GM12864 (cell line): ENCODE results near the gene TPM4.

Experiments
- DNase-seq: peaks from one replicate; pipeline ENCODE4 v3.0.0-alpha.2; 2011; ENCODE audit warnings: low read depth
- H3K4me3 ChIP-seq: 2 replicates; pipeline ENCODE4 v1.5.1; 2011; ENCODE audit warnings: mild to moderate bottlenecking, low read depth, low read length, control low read depth
- TF ChIP-seq, protein P1 (sequence below): IDR thresholded peaks from 2 replicates; pipeline ENCODE4 v1.5.1; 2011; ENCODE audit warnings: low read depth, mild to moderate bottlenecking, moderate library complexity, low read length, control low read depth, inconsistent platforms; ENCODE audit errors: missing control alignments

The TPM4 gene

DNA sequence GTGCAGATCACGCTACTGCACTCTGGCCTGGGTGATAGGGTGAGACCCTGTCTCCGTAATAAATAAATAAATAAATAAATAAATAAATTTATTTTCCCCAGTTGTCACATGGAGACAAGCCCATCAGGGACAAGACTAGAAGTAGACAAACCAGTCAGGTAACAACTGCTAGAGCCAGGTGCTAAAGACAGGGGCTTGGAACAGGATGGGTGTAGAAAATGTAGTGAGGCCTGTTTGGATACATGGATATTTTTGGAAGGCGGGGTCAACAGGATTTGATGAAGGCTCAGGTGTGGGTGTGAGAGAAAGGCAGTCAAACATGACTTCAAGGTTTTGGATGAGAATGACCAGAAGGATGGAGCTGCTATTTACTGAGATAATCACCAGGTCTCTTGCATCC is 27.7 kb upstream of the TPM4 start:
- TF ChIP-seq, protein P1, sequence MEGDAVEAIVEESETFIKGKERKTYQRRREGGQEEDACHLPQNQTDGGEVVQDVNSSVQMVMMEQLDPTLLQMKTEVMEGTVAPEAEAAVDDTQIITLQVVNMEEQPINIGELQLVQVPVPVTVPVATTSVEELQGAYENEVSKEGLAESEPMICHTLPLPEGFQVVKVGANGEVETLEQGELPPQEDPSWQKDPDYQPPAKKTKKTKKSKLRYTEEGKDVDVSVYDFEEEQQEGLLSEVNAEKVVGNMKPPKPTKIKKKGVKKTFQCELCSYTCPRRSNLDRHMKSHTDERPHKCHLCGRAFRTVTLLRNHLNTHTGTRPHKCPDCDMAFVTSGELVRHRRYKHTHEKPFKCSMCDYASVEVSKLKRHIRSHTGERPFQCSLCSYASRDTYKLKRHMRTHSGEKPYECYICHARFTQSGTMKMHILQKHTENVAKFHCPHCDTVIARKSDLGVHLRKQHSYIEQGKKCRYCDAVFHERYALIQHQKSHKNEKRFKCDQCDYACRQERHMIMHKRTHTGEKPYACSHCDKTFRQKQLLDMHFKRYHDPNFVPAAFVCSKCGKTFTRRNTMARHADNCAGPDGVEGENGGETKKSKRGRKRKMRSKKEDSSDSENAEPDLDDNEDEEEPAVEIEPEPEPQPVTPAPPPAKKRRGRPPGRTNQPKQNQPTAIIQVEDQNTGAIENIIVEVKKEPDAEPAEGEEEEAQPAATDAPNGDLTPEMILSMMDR, result no peak
- no peak overlapping the region for H3K4me3 ChIP-seq
- DNase-seq, result no peak

DNA sequence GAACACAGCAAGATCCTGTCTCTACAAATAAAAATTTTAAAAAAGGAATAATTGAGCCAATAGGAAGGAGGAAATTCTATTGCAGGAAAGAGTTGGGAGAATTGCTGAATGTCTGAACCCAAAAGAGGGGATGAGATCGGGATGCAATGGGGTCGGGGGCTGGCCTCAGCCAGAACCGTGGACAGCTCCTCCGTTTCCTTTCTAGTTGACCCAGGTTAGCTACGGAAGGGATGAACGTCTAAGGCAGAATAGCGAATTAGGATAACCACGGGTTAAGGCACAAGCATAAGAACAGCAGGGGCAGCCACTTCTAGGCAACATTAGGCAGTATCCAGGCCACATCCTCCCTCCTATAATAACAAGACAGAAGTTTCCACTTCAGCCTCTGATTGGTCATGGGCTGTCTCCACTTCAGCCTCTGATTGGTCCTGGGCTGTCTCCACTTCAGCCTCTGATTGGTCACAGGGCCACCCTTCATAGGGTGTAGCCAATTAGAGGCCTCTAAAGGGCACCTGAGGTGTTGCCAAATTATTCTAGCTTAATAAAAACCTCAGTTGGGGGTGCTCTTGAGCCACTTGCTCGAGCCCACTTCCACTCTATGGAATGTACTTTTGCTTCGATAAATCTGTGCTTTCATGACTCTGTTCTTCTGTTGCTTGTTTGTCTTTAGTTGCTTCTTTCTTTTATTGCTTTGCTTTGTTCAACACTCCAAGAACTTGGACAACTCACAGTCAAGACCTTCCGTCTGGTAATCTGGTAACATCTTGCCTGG is 24.9 kb upstream of the TPM4 start:
- TF ChIP-seq, protein P1, result no peak
- no peak overlapping the region for H3K4me3 ChIP-seq
- DNase-seq, result no peak

DNA sequence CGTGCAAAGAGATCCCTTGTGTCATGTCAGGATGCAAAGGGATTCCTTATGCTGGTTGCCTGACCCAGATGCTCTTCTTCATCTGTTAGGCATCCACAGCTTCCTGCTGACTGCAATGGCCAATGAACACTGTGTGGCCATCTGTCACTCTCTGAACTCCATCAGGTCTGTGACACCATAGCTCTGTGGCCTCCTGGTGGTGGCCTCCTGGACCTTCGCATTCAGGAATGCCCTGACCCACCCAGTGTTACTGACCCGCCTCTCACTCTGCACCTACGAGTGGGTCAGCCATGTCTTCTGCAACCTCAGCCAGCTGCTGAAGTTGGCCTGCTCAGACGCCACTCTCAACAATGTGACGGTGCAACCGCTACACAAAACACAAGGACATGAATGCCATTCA is 23.9 kb upstream of the TPM4 start:
- DNase-seq, result no peak
- H3K4me3 ChIP-seq, result no peak overlapping the region
- TF ChIP-seq, protein P1, result no peak

DNA sequence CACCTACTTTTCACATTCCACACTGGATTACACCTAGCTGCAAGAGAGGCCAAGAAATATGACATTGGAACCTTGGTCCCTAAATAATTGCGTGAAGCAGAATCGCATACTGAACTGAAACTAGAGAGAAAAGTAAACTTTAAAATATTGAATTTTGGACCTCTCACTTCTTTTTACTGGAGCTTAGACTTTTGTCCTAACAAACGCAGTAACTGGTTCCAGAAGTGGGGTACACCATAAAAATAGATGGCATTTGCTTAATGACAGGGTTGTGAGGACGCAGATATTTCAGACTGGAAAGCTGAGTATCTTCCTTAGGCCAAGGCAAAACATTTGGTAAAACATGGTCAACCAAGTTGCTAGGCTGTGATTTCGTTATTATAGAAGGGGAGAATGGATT is 19.2 kb upstream of the TPM4 start:
- no peak overlapping the region for H3K4me3 ChIP-seq
- TF ChIP-seq, protein P1, result no peak
- DNase-seq, result no peak

DNA sequence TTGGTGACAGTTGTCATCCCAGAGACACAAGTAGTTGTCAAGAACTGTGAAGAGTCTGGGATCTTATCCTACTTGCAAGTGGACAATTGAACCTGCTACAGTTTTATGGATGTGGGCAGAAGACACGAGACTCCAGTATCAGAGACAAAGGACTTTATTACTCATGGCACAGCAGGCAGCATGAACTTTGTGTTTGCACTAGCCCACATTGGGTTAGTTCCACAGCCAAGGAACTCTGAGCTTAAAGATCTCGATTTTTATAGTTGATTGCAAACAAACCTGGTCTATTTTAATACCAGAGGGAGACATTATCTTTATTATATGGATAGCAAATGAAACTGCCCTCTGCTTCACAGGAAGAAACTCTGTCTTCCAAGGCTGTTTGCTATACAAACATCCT is 16.0 kb upstream of the TPM4 start:
- H3K4me3 ChIP-seq, result no peak overlapping the region
- TF ChIP-seq, protein P1, result no peak
- DNase-seq, result no peak

DNA sequence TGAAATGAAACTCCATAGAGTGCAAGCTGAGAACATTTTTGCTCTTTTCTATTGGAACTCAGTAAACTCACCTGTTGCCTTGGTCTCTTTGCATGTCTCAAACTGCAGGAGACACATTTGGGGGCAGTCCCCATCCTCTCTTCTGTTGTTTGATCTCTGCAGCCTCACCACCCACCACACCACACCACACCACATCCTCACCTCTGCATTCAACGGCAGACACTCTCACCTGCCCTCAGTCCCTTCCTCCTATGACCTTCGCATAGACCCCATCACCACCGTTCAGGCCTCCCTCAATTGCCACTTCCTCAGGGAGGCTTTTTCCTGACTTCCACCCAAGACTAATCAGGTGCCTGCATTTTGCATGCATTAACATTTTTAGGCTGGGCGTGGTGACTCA is 14.4 kb upstream of the TPM4 start:
- TF ChIP-seq, protein P1, result peak; percentile 1
- DNase-seq, result no peak
- no peak overlapping the region for H3K4me3 ChIP-seq

DNA sequence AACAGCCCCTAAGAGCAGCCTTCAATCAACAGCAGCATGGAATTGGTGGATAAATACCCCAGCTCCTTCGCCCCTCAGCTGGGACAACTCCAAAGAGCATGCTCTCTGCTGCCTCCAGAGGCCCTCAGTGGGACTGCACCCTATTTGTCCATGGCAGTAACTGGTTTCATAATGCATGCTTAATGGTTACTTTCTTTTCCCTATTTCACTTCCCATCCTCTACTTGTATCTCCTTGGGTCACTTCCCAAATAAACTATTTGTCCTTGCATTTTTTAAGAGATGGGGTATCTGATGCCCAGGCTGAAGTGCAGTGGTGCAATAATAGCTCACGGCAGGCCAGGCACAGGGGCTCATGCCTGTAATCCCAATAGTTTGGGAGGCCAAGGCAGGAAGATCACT is 13.5 kb upstream of the TPM4 start:
- H3K4me3 ChIP-seq, result no peak overlapping the region
- DNase-seq, result no peak
- TF ChIP-seq, protein P1, result peak; percentile 99
